GM23338 (cell line): ENCODE results near the gene POMT2. TPM values are rescaled to one million over a fixed set of nuclear protein-coding genes. Genes with fewer than 3 reads are reported as not detected.

Experiments
- ATAC-seq: fragments of 200-7000 bp; cut with Tn5 transposase; 3 replicates; pipeline ENCODE4 v1.9.1; 2020
- DNase-seq: peaks from one replicate; pipeline ENCODE4 v3.0.0-alpha.2; 2015; ENCODE audit warnings: low spot score
- H2AFZ ChIP-seq: fragments of 200-600 bp; sonication (generic); 2 replicates; pipeline ENCODE4 v1.8.0; 2016; ENCODE audit warnings: antibody characterized with exemption, mild to moderate bottlenecking, moderate library complexity
- H3F3A ChIP-seq: fragments of 200-600 bp; sonication (generic); replicated peaks from 2 replicates; pipeline ENCODE4 v1.8.0; 2017; ENCODE audit warnings: antibody characterized with exemption, mixed run types, low read depth
- H3K27ac ChIP-seq: fragments of 200-600 bp; sonication (generic); 2 replicates; pipeline ENCODE4 v1.6.1; 2016; ENCODE audit warnings: low read depth
- H3K27me3 ChIP-seq: fragments of 200-600 bp; sonication (generic); 2 replicates; pipeline ENCODE4 v1.8.0; 2016; ENCODE audit warnings: mild to moderate bottlenecking, mixed run types, moderate library complexity; ENCODE audit not compliant: insufficient read depth
- H3K36me3 ChIP-seq: fragments of 200-600 bp; sonication (generic); 2 replicates; pipeline ENCODE4 v1.8.0; 2016; ENCODE audit warnings: mild to moderate bottlenecking; ENCODE audit not compliant: insufficient read depth
- H3K4me1 ChIP-seq: fragments of 200-600 bp; sonication (generic); 2 replicates; pipeline ENCODE4 v1.8.0; 2016; ENCODE audit warnings: mild to moderate bottlenecking, moderate library complexity; ENCODE audit not compliant: insufficient read depth
- H3K4me2 ChIP-seq: fragments of 200-600 bp; sonication (generic); 2 replicates; pipeline ENCODE4 v1.7.1; 2017; ENCODE audit warnings: mixed run types
- H3K4me3 ChIP-seq: fragments of 200-600 bp; sonication (generic); 2 replicates; pipeline ENCODE4 v1.6.1; 2016; ENCODE audit warnings: mixed run types
- H3K79me2 ChIP-seq: fragments of 200-600 bp; sonication (generic); replicated peaks from 2 replicates; pipeline ENCODE4 v1.8.0; 2017; ENCODE audit warnings: mild to moderate bottlenecking; ENCODE audit not compliant: insufficient read depth
- H3K9me2 ChIP-seq: fragments of 200-600 bp; sonication (generic); 2 replicates; pipeline ENCODE4 v1.8.0; 2017; ENCODE audit not compliant: insufficient read depth
- H4K20me1 ChIP-seq: fragments of 200-600 bp; sonication (generic); replicated peaks from 2 replicates; pipeline ENCODE4 v1.8.0; 2017; ENCODE audit warnings: mild to moderate bottlenecking; ENCODE audit not compliant: insufficient read depth
- H3K27ac Mint-ChIP-seq: 2 replicates; pipeline ENCODE4 v1.8.0; 2020; ENCODE audit warnings: inconsistent platforms, mild to moderate bottlenecking, moderate library complexity, mixed read lengths
- H3K27me3 Mint-ChIP-seq: 3 replicates; pipeline ENCODE4 v1.8.0; 2022; ENCODE audit warnings: low read depth, mild to moderate bottlenecking, moderate library complexity, mixed read lengths, inconsistent platforms; ENCODE audit not compliant: insufficient read depth, poor library complexity
- H3K36me3 Mint-ChIP-seq: 3 replicates; pipeline ENCODE4 v1.8.0; 2021; ENCODE audit warnings: low read depth, mild to moderate bottlenecking, inconsistent platforms, moderate library complexity, mixed read lengths
- H3K4me1 Mint-ChIP-seq: 3 replicates; pipeline ENCODE4 v1.8.0; 2020; ENCODE audit warnings: mild to moderate bottlenecking, inconsistent platforms, mixed read lengths
- H3K4me3 Mint-ChIP-seq: 3 replicates; pipeline ENCODE4 v1.8.0; 2021; ENCODE audit warnings: moderate library complexity, mild to moderate bottlenecking, inconsistent platforms, mixed read lengths
- H3K9me3 Mint-ChIP-seq: 3 replicates; pipeline ENCODE4 v1.8.0; 2020; ENCODE audit warnings: moderate library complexity, mild to moderate bottlenecking, inconsistent platforms, mixed read lengths
- CTCF ChIP-seq, 2 experiments: fragments of 200-600 bp in 1 of 2; sonication (generic) in 1 of 2; conservative IDR thresholded peaks; 2 replicates each; pipeline versions ENCODE4 v1.5.1 to v1.6.1; 2016 to 2017; ENCODE audit warnings: antibody characterized with exemption in 2 of 2, low read depth in 2 of 2, mild to moderate bottlenecking in 2 of 2, moderate library complexity in 1 of 2
- EZH2phosphoT487 ChIP-seq: fragments of 200-600 bp; sonication (generic); IDR thresholded peaks from one replicate; pipeline ENCODE4 v1.8.1; 2018; ENCODE audit warnings: antibody characterized with exemption; ENCODE audit not compliant: unreplicated experiment
- ZNF114 ChIP-seq: fragments of 250-450 bp; sonication (Bioruptor Pico); IDR thresholded peaks from 2 replicates; pipeline ENCODE4 v1.5.0; 2020; ENCODE audit warnings: mild to moderate bottlenecking, moderate library complexity
- ZNF462 ChIP-seq: fragments of 250-450 bp; sonication (Bioruptor Pico); IDR thresholded peaks from 2 replicates; pipeline ENCODE4 v1.5.0; 2020; ENCODE audit warnings: mild to moderate bottlenecking, moderate library complexity
- polyA plus RNA-seq: library from polyadenylated mRNA; unstranded; fragments of >200 nt; fragmentation: Nextera tagmentation; extraction: Ambion mirVana; gene quantifications from 2 replicates; pipeline ENCODE4 v1.2.1, GENCODE V29; 2016
- total RNA-seq: library from RNA; depleted of rRNA; stranded (reverse); fragments of >200 nt; shearing (Covaris generic); gene quantifications from 2 replicates; pipeline ENCODE4 v1.2.3, GENCODE V29; 2014
- TF ChIP-seq, protein P1 (sequence below): IDR thresholded peaks from 2 replicates; pipeline ENCODE4 v1.6.1; 2016; ENCODE audit warnings: antibody characterized with exemption

The POMT2 gene
- total and polyA plus RNA-seq, 2 experiments from 2014 or later = 24.3 to 29.9 TPM

DNA sequence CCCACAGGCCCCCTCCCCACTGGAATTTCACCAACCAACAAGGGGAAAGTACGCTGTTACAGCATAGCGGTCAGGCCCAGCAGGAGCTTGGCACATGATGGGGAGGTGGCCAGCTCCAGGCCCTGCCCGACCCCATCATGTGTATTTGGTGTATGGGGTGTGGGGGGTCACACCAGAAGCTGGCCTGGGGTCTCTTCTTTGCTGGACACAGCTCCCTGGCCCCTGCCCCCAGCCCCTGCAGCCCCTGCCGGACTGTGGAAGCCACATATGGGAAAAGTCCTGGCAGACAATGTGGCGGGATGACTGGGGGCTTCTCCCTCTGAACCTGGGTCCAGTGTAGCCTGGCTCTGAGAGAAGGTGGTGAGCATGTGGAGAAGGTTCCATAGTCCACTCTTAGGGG lies 62.1 kb downstream of the POMT2 start:
- TF ChIP-seq, protein P1, sequence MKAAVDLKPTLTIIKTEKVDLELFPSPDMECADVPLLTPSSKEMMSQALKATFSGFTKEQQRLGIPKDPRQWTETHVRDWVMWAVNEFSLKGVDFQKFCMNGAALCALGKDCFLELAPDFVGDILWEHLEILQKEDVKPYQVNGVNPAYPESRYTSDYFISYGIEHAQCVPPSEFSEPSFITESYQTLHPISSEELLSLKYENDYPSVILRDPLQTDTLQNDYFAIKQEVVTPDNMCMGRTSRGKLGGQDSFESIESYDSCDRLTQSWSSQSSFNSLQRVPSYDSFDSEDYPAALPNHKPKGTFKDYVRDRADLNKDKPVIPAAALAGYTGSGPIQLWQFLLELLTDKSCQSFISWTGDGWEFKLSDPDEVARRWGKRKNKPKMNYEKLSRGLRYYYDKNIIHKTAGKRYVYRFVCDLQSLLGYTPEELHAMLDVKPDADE = no peak
- no peak for TF ChIP-seq EZH2phosphoT487
- TF ChIP-seq ZNF462 (CRISPR knock-in tag) = no peak
- no peak for TF ChIP-seq CTCF (conservative IDR thresholded peaks at IDR 0.05; ENCODE audit: low read depth in 2 of 2)
- no peak for TF ChIP-seq ZNF114 (CRISPR knock-in tag)
- no peak for DNase-seq
- H3K36me3 Mint-ChIP-seq = no peaks in the 10 kb centered on the region

More for the DNA sequence above, 62.1 kb downstream of the POMT2 start:
- Histone ChIP-seq H3K4me2 (no peak overlapping the region), H4K20me1 (no peaks in the 10 kb centered on the region), H3K4me3 (no peak overlapping the region), H3K36me3 (no peaks in the 10 kb centered on the region), H3K79me2 (no peaks in the 10 kb centered on the region), H3K27me3 (no peaks in the 10 kb centered on the region), H3K9me2 (no peaks in the 10 kb centered on the region), H3K27ac (no peak overlapping the region), H3F3A (no peaks in the 10 kb centered on the region), H3K4me1 (no peaks in the 10 kb centered on the region), H2AFZ (no peak overlapping the region)
- ATAC-seq = no peak
- H3K27me3 Mint-ChIP-seq = peaks cover 18% of the 10 kb centered on the region
- no peak overlapping the region for H3K4me3 Mint-ChIP-seq
- H3K9me3 Mint-ChIP-seq = no peaks in the 10 kb centered on the region
- peaks cover 2% of the 10 kb centered on the region; the same call in 2 of the 3 replicates for H3K4me1 Mint-ChIP-seq
- H3K27ac Mint-ChIP-seq = no peak overlapping the region
